GM23338 (cell line): ENCODE data around the gene STOX1. TPM values are rescaled to one million over a fixed set of nuclear protein-coding genes. Genes with fewer than 3 reads are reported as not detected.

Source experiments
- ATAC-seq: fragments of 200-7000 bp; cut with Tn5 transposase; 3 replicates; pipeline ENCODE4 v1.9.1; 2020
- DNase-seq: peaks from one replicate; pipeline ENCODE4 v3.0.0-alpha.2; 2015; ENCODE audit warnings: low spot score
- H2AFZ ChIP-seq: fragments of 200-600 bp; sonication (generic); 2 replicates; pipeline ENCODE4 v1.8.0; 2016; ENCODE audit warnings: antibody characterized with exemption, mild to moderate bottlenecking, moderate library complexity
- H3F3A ChIP-seq: fragments of 200-600 bp; sonication (generic); replicated peaks from 2 replicates; pipeline ENCODE4 v1.8.0; 2017; ENCODE audit warnings: antibody characterized with exemption, mixed run types, low read depth
- H3K27ac ChIP-seq: fragments of 200-600 bp; sonication (generic); 2 replicates; pipeline ENCODE4 v1.6.1; 2016; ENCODE audit warnings: low read depth
- H3K27me3 ChIP-seq: fragments of 200-600 bp; sonication (generic); 2 replicates; pipeline ENCODE4 v1.8.0; 2016; ENCODE audit warnings: mild to moderate bottlenecking, mixed run types, moderate library complexity; ENCODE audit not compliant: insufficient read depth
- H3K36me3 ChIP-seq: fragments of 200-600 bp; sonication (generic); 2 replicates; pipeline ENCODE4 v1.8.0; 2016; ENCODE audit warnings: mild to moderate bottlenecking; ENCODE audit not compliant: insufficient read depth
- H3K4me1 ChIP-seq: fragments of 200-600 bp; sonication (generic); 2 replicates; pipeline ENCODE4 v1.8.0; 2016; ENCODE audit warnings: mild to moderate bottlenecking, moderate library complexity; ENCODE audit not compliant: insufficient read depth
- H3K4me2 ChIP-seq: fragments of 200-600 bp; sonication (generic); 2 replicates; pipeline ENCODE4 v1.7.1; 2017; ENCODE audit warnings: mixed run types
- H3K4me3 ChIP-seq: fragments of 200-600 bp; sonication (generic); 2 replicates; pipeline ENCODE4 v1.6.1; 2016; ENCODE audit warnings: mixed run types
- H3K79me2 ChIP-seq: fragments of 200-600 bp; sonication (generic); replicated peaks from 2 replicates; pipeline ENCODE4 v1.8.0; 2017; ENCODE audit warnings: mild to moderate bottlenecking; ENCODE audit not compliant: insufficient read depth
- H3K9me2 ChIP-seq: fragments of 200-600 bp; sonication (generic); 2 replicates; pipeline ENCODE4 v1.8.0; 2017; ENCODE audit not compliant: insufficient read depth
- H4K20me1 ChIP-seq: fragments of 200-600 bp; sonication (generic); replicated peaks from 2 replicates; pipeline ENCODE4 v1.8.0; 2017; ENCODE audit warnings: mild to moderate bottlenecking; ENCODE audit not compliant: insufficient read depth
- H3K27ac Mint-ChIP-seq: 2 replicates; pipeline ENCODE4 v1.8.0; 2020; ENCODE audit warnings: inconsistent platforms, mild to moderate bottlenecking, moderate library complexity, mixed read lengths
- H3K27me3 Mint-ChIP-seq: 3 replicates; pipeline ENCODE4 v1.8.0; 2022; ENCODE audit warnings: low read depth, mild to moderate bottlenecking, moderate library complexity, mixed read lengths, inconsistent platforms; ENCODE audit not compliant: insufficient read depth, poor library complexity
- H3K36me3 Mint-ChIP-seq: 3 replicates; pipeline ENCODE4 v1.8.0; 2021; ENCODE audit warnings: low read depth, mild to moderate bottlenecking, inconsistent platforms, moderate library complexity, mixed read lengths
- H3K4me1 Mint-ChIP-seq: 3 replicates; pipeline ENCODE4 v1.8.0; 2020; ENCODE audit warnings: mild to moderate bottlenecking, inconsistent platforms, mixed read lengths
- H3K4me3 Mint-ChIP-seq: 3 replicates; pipeline ENCODE4 v1.8.0; 2021; ENCODE audit warnings: moderate library complexity, mild to moderate bottlenecking, inconsistent platforms, mixed read lengths
- H3K9me3 Mint-ChIP-seq: 3 replicates; pipeline ENCODE4 v1.8.0; 2020; ENCODE audit warnings: moderate library complexity, mild to moderate bottlenecking, inconsistent platforms, mixed read lengths
- CREB1 ChIP-seq: fragments of 250-450 bp; sonication (Bioruptor Pico); IDR thresholded peaks from 2 replicates; pipeline ENCODE4 v1.5.0; 2020; ENCODE audit warnings: low read depth, mild to moderate bottlenecking, moderate library complexity
- CTCF ChIP-seq, 2 experiments: fragments of 200-600 bp in 1 of 2; sonication (generic) in 1 of 2; conservative IDR thresholded peaks; 2 replicates each; pipeline versions ENCODE4 v1.5.1 to v1.6.1; 2016 to 2017; ENCODE audit warnings: antibody characterized with exemption in 2 of 2, low read depth in 2 of 2, mild to moderate bottlenecking in 2 of 2, moderate library complexity in 1 of 2
- ETS1 ChIP-seq: IDR thresholded peaks from 2 replicates; pipeline ENCODE4 v1.6.1; 2016; ENCODE audit warnings: antibody characterized with exemption
- EZH2phosphoT487 ChIP-seq: fragments of 200-600 bp; sonication (generic); IDR thresholded peaks from one replicate; pipeline ENCODE4 v1.8.1; 2018; ENCODE audit warnings: antibody characterized with exemption; ENCODE audit not compliant: unreplicated experiment
- STAT1 ChIP-seq: IDR thresholded peaks from one replicate; pipeline ENCODE4 v1.6.1; 2016; ENCODE audit warnings: antibody characterized with exemption; ENCODE audit not compliant: unreplicated experiment
- ZNF114 ChIP-seq: fragments of 250-450 bp; sonication (Bioruptor Pico); IDR thresholded peaks from 2 replicates; pipeline ENCODE4 v1.5.0; 2020; ENCODE audit warnings: mild to moderate bottlenecking, moderate library complexity
- ZNF331 ChIP-seq: fragments of 250-450 bp; sonication (Bioruptor Pico); IDR thresholded peaks from 2 replicates; pipeline ENCODE4 v1.5.0; 2020; ENCODE audit warnings: low read depth, mild to moderate bottlenecking, moderate library complexity
- polyA plus RNA-seq: library from polyadenylated mRNA; unstranded; fragments of >200 nt; fragmentation: Nextera tagmentation; extraction: Ambion mirVana; gene quantifications from 2 replicates; pipeline ENCODE4 v1.2.1, GENCODE V29; 2016
- total RNA-seq: library from RNA; depleted of rRNA; stranded (reverse); fragments of >200 nt; shearing (Covaris generic); gene quantifications from 2 replicates; pipeline ENCODE4 v1.2.3, GENCODE V29; 2014
- TF ChIP-seq, protein P1 (sequence below): IDR thresholded peaks from one replicate; pipeline ENCODE4 v1.6.1; 2018; ENCODE audit warnings: antibody characterized with exemption; ENCODE audit not compliant: unreplicated experiment
- TF ChIP-seq, protein P2 (sequence below): fragments of 250-450 bp; sonication (Bioruptor Pico); IDR thresholded peaks from 2 replicates; pipeline ENCODE4 v1.5.0; 2020; ENCODE audit warnings: mild to moderate bottlenecking, moderate library complexity

STOX1 gene
- total and polyA plus RNA-seq, 2 experiments from 2014 or later, result 1.6 to 2.2 TPM

- TF ChIP-seq, protein P1, sequence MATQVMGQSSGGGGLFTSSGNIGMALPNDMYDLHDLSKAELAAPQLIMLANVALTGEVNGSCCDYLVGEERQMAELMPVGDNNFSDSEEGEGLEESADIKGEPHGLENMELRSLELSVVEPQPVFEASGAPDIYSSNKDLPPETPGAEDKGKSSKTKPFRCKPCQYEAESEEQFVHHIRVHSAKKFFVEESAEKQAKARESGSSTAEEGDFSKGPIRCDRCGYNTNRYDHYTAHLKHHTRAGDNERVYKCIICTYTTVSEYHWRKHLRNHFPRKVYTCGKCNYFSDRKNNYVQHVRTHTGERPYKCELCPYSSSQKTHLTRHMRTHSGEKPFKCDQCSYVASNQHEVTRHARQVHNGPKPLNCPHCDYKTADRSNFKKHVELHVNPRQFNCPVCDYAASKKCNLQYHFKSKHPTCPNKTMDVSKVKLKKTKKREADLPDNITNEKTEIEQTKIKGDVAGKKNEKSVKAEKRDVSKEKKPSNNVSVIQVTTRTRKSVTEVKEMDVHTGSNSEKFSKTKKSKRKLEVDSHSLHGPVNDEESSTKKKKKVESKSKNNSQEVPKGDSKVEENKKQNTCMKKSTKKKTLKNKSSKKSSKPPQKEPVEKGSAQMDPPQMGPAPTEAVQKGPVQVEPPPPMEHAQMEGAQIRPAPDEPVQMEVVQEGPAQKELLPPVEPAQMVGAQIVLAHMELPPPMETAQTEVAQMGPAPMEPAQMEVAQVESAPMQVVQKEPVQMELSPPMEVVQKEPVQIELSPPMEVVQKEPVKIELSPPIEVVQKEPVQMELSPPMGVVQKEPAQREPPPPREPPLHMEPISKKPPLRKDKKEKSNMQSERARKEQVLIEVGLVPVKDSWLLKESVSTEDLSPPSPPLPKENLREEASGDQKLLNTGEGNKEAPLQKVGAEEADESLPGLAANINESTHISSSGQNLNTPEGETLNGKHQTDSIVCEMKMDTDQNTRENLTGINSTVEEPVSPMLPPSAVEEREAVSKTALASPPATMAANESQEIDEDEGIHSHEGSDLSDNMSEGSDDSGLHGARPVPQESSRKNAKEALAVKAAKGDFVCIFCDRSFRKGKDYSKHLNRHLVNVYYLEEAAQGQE, result no peak
- no peak for TF ChIP-seq ZNF114
Measured at GRCh38 chr10:68934994-68935393, 107.7 kb downstream of the STOX1 start (continued).

GRCh38 chr10:68938117-68938516 lies 110.8 kb downstream of the STOX1 start:
- TF ChIP-seq ETS1, result no peak
- TF ChIP-seq STAT1, result no peak
- TF ChIP-seq CREB1, result no peak
- TF ChIP-seq, protein P2, sequence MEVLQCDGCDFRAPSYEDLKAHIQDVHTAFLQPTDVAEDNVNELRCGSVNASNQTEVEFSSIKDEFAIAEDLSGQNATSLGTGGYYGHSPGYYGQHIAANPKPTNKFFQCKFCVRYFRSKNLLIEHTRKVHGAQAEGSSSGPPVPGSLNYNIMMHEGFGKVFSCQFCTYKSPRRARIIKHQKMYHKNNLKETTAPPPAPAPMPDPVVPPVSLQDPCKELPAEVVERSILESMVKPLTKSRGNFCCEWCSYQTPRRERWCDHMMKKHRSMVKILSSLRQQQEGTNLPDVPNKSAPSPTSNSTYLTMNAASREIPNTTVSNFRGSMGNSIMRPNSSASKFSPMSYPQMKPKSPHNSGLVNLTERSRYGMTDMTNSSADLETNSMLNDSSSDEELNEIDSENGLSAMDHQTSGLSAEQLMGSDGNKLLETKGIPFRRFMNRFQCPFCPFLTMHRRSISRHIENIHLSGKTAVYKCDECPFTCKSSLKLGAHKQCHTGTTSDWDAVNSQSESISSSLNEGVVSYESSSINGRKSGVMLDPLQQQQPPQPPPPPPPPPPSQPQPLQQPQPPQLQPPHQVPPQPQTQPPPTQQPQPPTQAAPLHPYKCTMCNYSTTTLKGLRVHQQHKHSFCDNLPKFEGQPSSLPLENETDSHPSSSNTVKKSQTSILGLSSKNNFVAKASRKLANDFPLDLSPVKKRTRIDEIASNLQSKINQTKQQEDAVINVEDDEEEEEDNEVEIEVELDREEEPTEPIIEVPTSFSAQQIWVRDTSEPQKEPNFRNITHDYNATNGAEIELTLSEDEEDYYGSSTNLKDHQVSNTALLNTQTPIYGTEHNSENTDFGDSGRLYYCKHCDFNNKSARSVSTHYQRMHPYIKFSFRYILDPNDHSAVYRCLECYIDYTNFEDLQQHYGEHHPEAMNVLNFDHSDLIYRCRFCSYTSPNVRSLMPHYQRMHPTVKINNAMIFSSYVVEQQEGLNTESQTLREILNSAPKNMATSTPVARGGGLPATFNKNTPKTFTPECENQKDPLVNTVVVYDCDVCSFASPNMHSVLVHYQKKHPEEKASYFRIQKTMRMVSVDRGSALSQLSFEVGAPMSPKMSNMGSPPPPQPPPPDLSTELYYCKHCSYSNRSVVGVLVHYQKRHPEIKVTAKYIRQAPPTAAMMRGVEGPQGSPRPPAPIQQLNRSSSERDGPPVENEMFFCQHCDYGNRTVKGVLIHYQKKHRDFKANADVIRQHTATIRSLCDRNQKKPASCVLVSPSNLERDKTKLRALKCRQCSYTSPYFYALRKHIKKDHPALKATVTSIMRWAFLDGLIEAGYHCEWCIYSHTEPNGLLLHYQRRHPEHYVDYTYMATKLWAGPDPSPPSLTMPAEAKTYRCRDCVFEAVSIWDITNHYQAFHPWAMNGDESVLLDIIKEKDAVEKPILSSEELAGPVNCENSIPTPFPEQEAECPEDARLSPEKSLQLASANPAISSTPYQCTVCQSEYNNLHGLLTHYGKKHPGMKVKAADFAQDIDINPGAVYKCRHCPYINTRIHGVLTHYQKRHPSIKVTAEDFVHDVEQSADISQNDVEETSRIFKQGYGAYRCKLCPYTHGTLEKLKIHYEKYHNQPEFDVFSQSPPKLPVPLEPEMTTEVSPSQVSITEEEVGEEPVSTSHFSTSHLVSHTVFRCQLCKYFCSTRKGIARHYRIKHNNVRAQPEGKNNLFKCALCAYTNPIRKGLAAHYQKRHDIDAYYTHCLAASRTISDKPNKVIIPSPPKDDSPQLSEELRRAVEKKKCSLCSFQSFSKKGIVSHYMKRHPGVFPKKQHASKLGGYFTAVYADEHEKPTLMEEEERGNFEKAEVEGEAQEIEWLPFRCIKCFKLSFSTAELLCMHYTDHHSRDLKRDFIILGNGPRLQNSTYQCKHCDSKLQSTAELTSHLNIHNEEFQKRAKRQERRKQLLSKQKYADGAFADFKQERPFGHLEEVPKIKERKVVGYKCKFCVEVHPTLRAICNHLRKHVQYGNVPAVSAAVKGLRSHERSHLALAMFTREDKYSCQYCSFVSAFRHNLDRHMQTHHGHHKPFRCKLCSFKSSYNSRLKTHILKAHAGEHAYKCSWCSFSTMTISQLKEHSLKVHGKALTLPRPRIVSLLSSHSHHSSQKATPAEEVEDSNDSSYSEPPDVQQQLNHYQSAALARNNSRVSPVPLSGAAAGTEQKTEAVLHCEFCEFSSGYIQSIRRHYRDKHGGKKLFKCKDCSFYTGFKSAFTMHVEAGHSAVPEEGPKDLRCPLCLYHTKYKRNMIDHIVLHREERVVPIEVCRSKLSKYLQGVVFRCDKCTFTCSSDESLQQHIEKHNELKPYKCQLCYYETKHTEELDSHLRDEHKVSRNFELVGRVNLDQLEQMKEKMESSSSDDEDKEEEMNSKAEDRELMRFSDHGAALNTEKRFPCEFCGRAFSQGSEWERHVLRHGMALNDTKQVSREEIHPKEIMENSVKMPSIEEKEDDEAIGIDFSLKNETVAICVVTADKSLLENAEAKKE (CRISPR knock-in tag), result no peak
- TF ChIP-seq, protein P1, result no peak
- TF ChIP-seq EZH2phosphoT487, result no peak
- no peak for TF ChIP-seq ZNF331 (CRISPR knock-in tag)
- TF ChIP-seq CTCF (conservative IDR thresholded peaks at IDR 0.05; ENCODE audit: low read depth in 2 of 2), result no peak
- H3K9me2 ChIP-seq, result no peaks in the 10 kb centered on the region
- ATAC-seq (no peak), DNase-seq (no peak)
- no peaks in the 10 kb centered on the region for H3K79me2 ChIP-seq
- no peaks in the 10 kb centered on the region for H3K27me3 ChIP-seq
- H3K36me3 ChIP-seq, result peaks cover 23% of the 10 kb centered on the region
- H3K4me1 Mint-ChIP-seq, result no peaks in the 10 kb centered on the region
- peaks cover 44% of the 10 kb centered on the region for H3K36me3 Mint-ChIP-seq
- 0 out of 2 replicates have a peak, but pooled peaks cover 4% of the 10 kb centered on the region for H3F3A ChIP-seq
- no peak overlapping the region for H3K27ac ChIP-seq
- no peaks in the 10 kb centered on the region; the same call in 1 of the 2 replicates for H4K20me1 ChIP-seq
- no peaks in the 10 kb centered on the region for H3K4me1 ChIP-seq
- no peak overlapping the region for H3K4me2 ChIP-seq
- no peak overlapping the region for H2AFZ ChIP-seq
- H3K4me3 ChIP-seq, result no peak overlapping the region
- no peak overlapping the region for H3K4me3 Mint-ChIP-seq
- no peaks in the 10 kb centered on the region for H3K9me3 Mint-ChIP-seq
- H3K27me3 Mint-ChIP-seq, result peaks cover 2% of the 10 kb centered on the region
- no peak overlapping the region for H3K27ac Mint-ChIP-seq
